ENCODE results near the gene TMEM191C. TPM values are rescaled to one million over a fixed set of nuclear protein-coding genes. Genes with fewer than 3 reads are reported as not detected.
"Not testable (repeated sequence)": the region's sequence is repeated elsewhere in the genome, so short reads cannot be mapped to it uniquely, and the experiment has no call there.

The TMEM191C gene
- total and polyA plus RNA-seq, 2 of the 8 experiments (the other 6 are each of a cell fraction or from before 2014, with no cell fraction given) = 0.74 to 2.6 TPM

GRCh38 chr22:21462672-21463071, 4.5 kb upstream of the TMEM191C start:
- H2BK15ac ChIP-seq (ENCODE audit: low read length); H4K8ac ChIP-seq (ENCODE audit: extremely low read depth, insufficient read depth, low read length); H2BK5ac ChIP-seq (ENCODE audit: low read depth, low read length); H3K56ac ChIP-seq (replicated peaks; ENCODE audit: insufficient read length, low read depth, low read length); H3K9me3 ChIP-seq (ENCODE audit: insufficient read depth in 2 of 2, low read depth in 1 of 2, low read length in 1 of 2); H3K27ac ChIP-seq (ENCODE audit: low read depth, low read length); H3K14ac ChIP-seq (ENCODE audit: insufficient read length); H3K4me2 ChIP-seq (ENCODE audit: insufficient read depth in 1 of 2, low read depth in 2 of 2, low read length in 2 of 2); POLR2A ChIA-PET (ENCODE audit: partially characterized antibody); DNase-seq (ENCODE audit: low read depth in 1 of 2, low spot score in 2 of 2); CTCF ChIA-PET (ENCODE audit: partially characterized antibody); H4K91ac ChIP-seq (replicated peaks; ENCODE audit: insufficient read length, low read length); H2AFZ ChIP-seq (ENCODE audit: low read length); H4K20me1 ChIP-seq (replicated peaks in 1 of 2; ENCODE audit: control insufficient read depth in 1 of 2, insufficient read depth in 2 of 2, low read length in 2 of 2); H2BK20ac ChIP-seq (ENCODE audit: low read length); H3K4me3 ChIP-seq (ENCODE audit: extremely low read depth in 1 of 4, insufficient read depth in 2 of 4, low read depth in 3 of 4, low read length in 4 of 4); H3K27me3 ChIP-seq (replicated peaks in 1 of 4; ENCODE audit: control insufficient read depth in 3 of 4, extremely low read depth in 1 of 4, insufficient read depth in 3 of 4, low read length in 3 of 4); H3K4me1 ChIP-seq (replicated peaks in 1 of 4; ENCODE audit: control insufficient read depth in 3 of 4, insufficient read depth in 4 of 4, low read length in 3 of 4); H2BK120ac ChIP-seq (replicated peaks; ENCODE audit: low read depth, low read length); H3K9ac ChIP-seq (replicated peaks in 1 of 4; ENCODE audit: extremely low read depth in 1 of 4, low read depth in 3 of 4, low read length in 3 of 4); H3K79me1 ChIP-seq (ENCODE audit: low read depth, low read length); H2BK12ac ChIP-seq (ENCODE audit: low read depth, low read length); H2AK5ac ChIP-seq (ENCODE audit: low read depth, low read length); FAIRE-seq; H3K23me2 ChIP-seq (ENCODE audit: low read depth, low read length); H3K18ac ChIP-seq (ENCODE audit: extremely low read depth, low read length); H3K36me3 ChIP-seq (ENCODE audit: control insufficient read depth in 2 of 4, insufficient read depth in 4 of 4, low read length in 3 of 4); H4K5ac ChIP-seq (ENCODE audit: insufficient read length, low read depth, low read length); H3K23ac ChIP-seq (ENCODE audit: insufficient read length); H3K4ac ChIP-seq (replicated peaks; ENCODE audit: insufficient read length, low read depth, low read length); H3K79me2 ChIP-seq (ENCODE audit: control insufficient read depth in 1 of 2, insufficient read depth in 2 of 2, low read length in 2 of 2): not testable (repeated sequence)
- 80% methylated on average over 1 of the region's 4 CpGs; no CpG with 5 or more reads in 1 of the 2 experiments for WGBS, 2 experiments (ENCODE audit: extremely low coverage in 1 of 2, insufficient coverage in 1 of 2, insufficient read length in 1 of 2, insufficient replicate concordance in 2 of 2, low coverage in 1 of 2, low lambda C conversion rate in 2 of 2, missing lambda C conversion rate in 1 of 2)
